Caco-2 (cell line): ENCODE measurements around the gene MKLN1. TPM values are rescaled to one million over a fixed set of nuclear protein-coding genes. Genes with fewer than 3 reads are reported as not detected.

Experiments
- BruUV-seq: library from RNA; stranded (reverse); fragments of 400-500 nt; replicated peaks from 2 replicates; lab custom pipeline; 2021; lab: Mats Ljungman, UMichigan
- CTCF ChIA-PET: fragments of 300-600 bp; sonication (Branson Sonifier 250); formaldehyde crosslinking; loops from one replicate; lab custom pipeline; 2022; ENCODE audit warnings: antibody characterized with exemption; lab: Charles Lee
- POLR2A ChIA-PET: fragments of 300-600 bp; sonication (Branson Sonifier 250); formaldehyde crosslinking; loops from one replicate; lab custom pipeline; 2022; ENCODE audit warnings: antibody characterized with exemption; lab: Charles Lee
- DNase-seq, 2 experiments: peaks; one replicate each; pipeline versions ENCODE4 v3.0.0 to v3.0.0-alpha.2; 2020 to 2022
- H3K27me3 ChIP-seq: replicated peaks from 2 replicates; pipeline ENCODE4 v1.6.0; 2011; ENCODE audit warnings: low read length; ENCODE audit not compliant: control insufficient read depth, insufficient read depth
- H3K36me3 ChIP-seq: 2 replicates; pipeline ENCODE4 v1.5.1; 2011; ENCODE audit warnings: low read length; ENCODE audit not compliant: control insufficient read depth, insufficient read depth
- H3K4me1 ChIP-seq: fragments of 250-450 bp; sonication (Bioruptor Pico); 2 replicates; pipeline ENCODE4 v1.5.1; 2020; ENCODE audit warnings: mild to moderate bottlenecking
- H3K4me3 ChIP-seq: 2 replicates; pipeline ENCODE4 v1.5.1; 2011; ENCODE audit warnings: low read depth, mild to moderate bottlenecking, control low read depth, low read length
- H3K9me3 ChIP-seq: fragments of 250-450 bp; sonication (Bioruptor Pico); 2 replicates; pipeline ENCODE4 v1.5.1; 2020; ENCODE audit warnings: mild to moderate bottlenecking, moderate library complexity
- H3K27ac Mint-ChIP-seq: one replicate; pipeline ENCODE4 v1.8.0; 2022; ENCODE audit warnings: mixed read lengths; ENCODE audit not compliant: unreplicated experiment
- H3K27me3 Mint-ChIP-seq: one replicate; pipeline ENCODE4 v1.8.0; 2022; ENCODE audit warnings: mixed read lengths; ENCODE audit not compliant: insufficient read depth, unreplicated experiment
- H3K36me3 Mint-ChIP-seq: one replicate; pipeline ENCODE4 v1.8.0; 2022; ENCODE audit warnings: mild to moderate bottlenecking, mixed read lengths; ENCODE audit not compliant: insufficient read depth, unreplicated experiment
- H3K4me1 Mint-ChIP-seq: one replicate; pipeline ENCODE4 v1.8.0; 2022; ENCODE audit warnings: low read depth, mixed read lengths; ENCODE audit not compliant: unreplicated experiment
- H3K4me3 Mint-ChIP-seq: one replicate; pipeline ENCODE4 v1.8.0; 2022; ENCODE audit warnings: mild to moderate bottlenecking, moderate library complexity, mixed read lengths; ENCODE audit not compliant: unreplicated experiment
- H3K9me3 Mint-ChIP-seq: one replicate; pipeline ENCODE4 v1.8.0; 2022; ENCODE audit warnings: mixed read lengths; ENCODE audit not compliant: unreplicated experiment
- intact Hi-C: fragments of 100-400 bp; cut with micrococcal nuclease; formaldehyde crosslinking; loops from one replicate; pipeline ENCODE4 v1.10.0; 2022; ENCODE audit not compliant: unreplicated experiment
- total RNA-seq: library from RNA; stranded (reverse); gene quantifications from 2 replicates; pipeline ENCODE4 v1.2.3, GENCODE V29; 2022
- TF ChIP-seq, protein P1 (sequence below), 2 experiments: fragments of 200-600 bp in 1 of 2; IDR thresholded peaks; 1 replicate in 1 of 2; 2 replicates in 1 of 2; pipeline versions ENCODE4 v1.5.1 to v1.8.0; 2011 to 2022; ENCODE audit warnings: antibody characterized with exemption in 1 of 2, control low read depth in 1 of 2, inconsistent platforms in 1 of 2, low read depth in 1 of 2, low read length in 1 of 2, mild to moderate bottlenecking in 1 of 2, moderate library complexity in 1 of 2; ENCODE audit not compliant: insufficient read depth in 1 of 2, severe bottlenecking in 1 of 2, unreplicated experiment in 1 of 2

MKLN1 gene
- total RNA-seq, 1 experiment from 2014 or later: 55.6 TPM

DNA sequence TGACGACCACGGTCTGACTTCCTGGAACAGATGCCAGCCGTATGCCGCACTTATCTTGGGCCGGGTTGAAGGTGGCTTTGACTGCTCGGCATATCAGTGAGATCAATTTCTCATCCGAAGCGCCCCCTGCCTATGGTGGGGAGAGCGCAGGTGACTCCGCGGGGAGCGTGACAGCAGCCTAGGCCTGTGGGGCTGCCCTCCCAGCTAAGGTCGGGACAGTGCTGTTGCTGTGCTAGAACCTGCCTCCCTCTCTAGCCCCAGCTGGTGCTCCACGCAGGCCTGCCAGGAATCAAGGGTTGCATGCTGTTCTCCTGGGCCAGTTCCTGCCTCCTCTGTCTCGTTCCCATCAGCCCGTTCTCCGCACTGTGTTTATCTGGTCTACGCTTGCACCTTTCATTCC is 178.9 kb downstream of the MKLN1 start:
- no peaks in the 10 kb centered on the region for H3K27me3 Mint-ChIP-seq
- POLR2A ChIA-PET: no interaction called here
- H3K36me3 Mint-ChIP-seq: peaks cover 95% of the 10 kb centered on the region
- Histone ChIP-seq H3K9me3 (no peaks in the 10 kb centered on the region), H3K4me3 (no peak overlapping the region), H3K36me3 (peaks cover 4% of the 10 kb centered on the region), H3K27me3 (no peaks in the 10 kb centered on the region), H3K4me1 (0 out of 2 replicates have a peak, but pooled peaks cover 3% of the 10 kb centered on the region)
- no peaks in the 10 kb centered on the region for H3K9me3 Mint-ChIP-seq
- no peak overlapping the region for H3K4me3 Mint-ChIP-seq
- H3K4me1 Mint-ChIP-seq: peaks cover 22% of the 10 kb centered on the region
- intact Hi-C loops: loop anchor here (5.0 kb wide), 1 partner anchor 629 kb away; no protein-coding TSS in a partner anchor
- CTCF ChIA-PET: interaction anchor here (0.7 kb wide), 1 partner anchor 529 kb away, joined by 3 read pairs; no protein-coding TSS in a partner anchor
- no peak for DNase-seq
- TF ChIP-seq, protein P1, sequence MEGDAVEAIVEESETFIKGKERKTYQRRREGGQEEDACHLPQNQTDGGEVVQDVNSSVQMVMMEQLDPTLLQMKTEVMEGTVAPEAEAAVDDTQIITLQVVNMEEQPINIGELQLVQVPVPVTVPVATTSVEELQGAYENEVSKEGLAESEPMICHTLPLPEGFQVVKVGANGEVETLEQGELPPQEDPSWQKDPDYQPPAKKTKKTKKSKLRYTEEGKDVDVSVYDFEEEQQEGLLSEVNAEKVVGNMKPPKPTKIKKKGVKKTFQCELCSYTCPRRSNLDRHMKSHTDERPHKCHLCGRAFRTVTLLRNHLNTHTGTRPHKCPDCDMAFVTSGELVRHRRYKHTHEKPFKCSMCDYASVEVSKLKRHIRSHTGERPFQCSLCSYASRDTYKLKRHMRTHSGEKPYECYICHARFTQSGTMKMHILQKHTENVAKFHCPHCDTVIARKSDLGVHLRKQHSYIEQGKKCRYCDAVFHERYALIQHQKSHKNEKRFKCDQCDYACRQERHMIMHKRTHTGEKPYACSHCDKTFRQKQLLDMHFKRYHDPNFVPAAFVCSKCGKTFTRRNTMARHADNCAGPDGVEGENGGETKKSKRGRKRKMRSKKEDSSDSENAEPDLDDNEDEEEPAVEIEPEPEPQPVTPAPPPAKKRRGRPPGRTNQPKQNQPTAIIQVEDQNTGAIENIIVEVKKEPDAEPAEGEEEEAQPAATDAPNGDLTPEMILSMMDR (IDR thresholded peaks at IDR 0.05; ENCODE audit: insufficient read depth in 1 of 2, low read depth in 1 of 2, low read length in 1 of 2, severe bottlenecking in 1 of 2, unreplicated experiment in 1 of 2): no peak
- no peak overlapping the region for H3K27ac Mint-ChIP-seq
- BruUV-seq: no TSS peak

DNA sequence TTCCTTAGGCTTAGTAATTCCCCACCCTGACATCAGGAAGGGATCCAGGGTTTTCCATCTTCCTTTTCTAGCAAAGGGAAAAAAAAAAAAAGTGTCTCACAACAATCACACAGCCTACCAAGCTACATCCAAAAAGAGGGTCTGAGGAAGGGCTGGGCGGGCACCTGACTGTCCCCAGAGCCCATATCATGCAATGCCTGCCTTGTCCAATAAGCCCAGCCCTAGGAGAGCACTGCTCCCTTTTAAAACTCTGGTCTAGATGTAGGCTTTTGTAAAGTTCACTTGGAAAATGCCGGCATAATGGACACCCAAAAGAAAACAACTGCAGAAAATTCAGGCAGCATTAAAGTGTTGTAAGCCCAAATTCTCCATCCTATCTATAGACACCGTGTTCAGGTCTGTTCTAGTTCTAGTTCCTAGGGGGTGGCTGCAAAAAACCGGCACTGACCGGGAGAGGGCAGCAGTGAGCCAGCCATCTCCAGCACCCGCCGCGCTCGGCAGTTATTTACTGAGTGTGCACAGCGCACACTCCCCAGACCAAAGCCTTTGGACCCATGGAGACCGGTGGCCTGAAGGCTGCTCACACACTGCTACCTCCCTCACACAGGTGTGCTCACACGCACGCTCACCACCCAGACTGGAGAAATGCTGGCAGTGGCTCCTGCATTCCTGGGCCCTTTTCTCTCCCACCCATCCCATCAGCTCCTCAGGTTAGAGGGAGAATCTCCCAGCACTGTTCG is 180.1 kb downstream of the MKLN1 start:
- H3K4me1 ChIP-seq: 0 out of 2 replicates have a peak, but pooled peaks cover 3% of the 10 kb centered on the region
- BruUV-seq: no TSS peak
- H3K27ac Mint-ChIP-seq: peak overlapping the region; percentile 27
- no peaks in the 10 kb centered on the region for H3K27me3 ChIP-seq
- DNase-seq: peak; percentile 77 to 84
- H3K36me3 Mint-ChIP-seq: peaks cover 92% of the 10 kb centered on the region
- TF ChIP-seq, protein P1 (IDR thresholded peaks at IDR 0.05; ENCODE audit: insufficient read depth in 1 of 2, low read depth in 1 of 2, low read length in 1 of 2, severe bottlenecking in 1 of 2, unreplicated experiment in 1 of 2): peak; percentile 79 to 94
- no peak overlapping the region for H3K4me3 ChIP-seq
- intact Hi-C loops: loop anchor here (1.0 to 5.0 kb wide), 2 partner anchors 147 to 630 kb away; no protein-coding TSS in a partner anchor
- peaks cover 30% of the 10 kb centered on the region for H3K4me1 Mint-ChIP-seq
- ChIA-PET POLR2A (no interaction called here), CTCF (interaction anchor here (0.5 to 1.2 kb wide), 5 partner anchors 15 to 147 kb away, joined by 3 to 4 read pairs (median 3); no protein-coding TSS in a partner anchor)
- peaks cover 4% of the 10 kb centered on the region for H3K36me3 ChIP-seq
- H3K27me3 Mint-ChIP-seq: no peaks in the 10 kb centered on the region
- H3K9me3 ChIP-seq: no peaks in the 10 kb centered on the region
- no peaks in the 10 kb centered on the region for H3K9me3 Mint-ChIP-seq
- H3K4me3 Mint-ChIP-seq: no peak overlapping the region

DNA sequence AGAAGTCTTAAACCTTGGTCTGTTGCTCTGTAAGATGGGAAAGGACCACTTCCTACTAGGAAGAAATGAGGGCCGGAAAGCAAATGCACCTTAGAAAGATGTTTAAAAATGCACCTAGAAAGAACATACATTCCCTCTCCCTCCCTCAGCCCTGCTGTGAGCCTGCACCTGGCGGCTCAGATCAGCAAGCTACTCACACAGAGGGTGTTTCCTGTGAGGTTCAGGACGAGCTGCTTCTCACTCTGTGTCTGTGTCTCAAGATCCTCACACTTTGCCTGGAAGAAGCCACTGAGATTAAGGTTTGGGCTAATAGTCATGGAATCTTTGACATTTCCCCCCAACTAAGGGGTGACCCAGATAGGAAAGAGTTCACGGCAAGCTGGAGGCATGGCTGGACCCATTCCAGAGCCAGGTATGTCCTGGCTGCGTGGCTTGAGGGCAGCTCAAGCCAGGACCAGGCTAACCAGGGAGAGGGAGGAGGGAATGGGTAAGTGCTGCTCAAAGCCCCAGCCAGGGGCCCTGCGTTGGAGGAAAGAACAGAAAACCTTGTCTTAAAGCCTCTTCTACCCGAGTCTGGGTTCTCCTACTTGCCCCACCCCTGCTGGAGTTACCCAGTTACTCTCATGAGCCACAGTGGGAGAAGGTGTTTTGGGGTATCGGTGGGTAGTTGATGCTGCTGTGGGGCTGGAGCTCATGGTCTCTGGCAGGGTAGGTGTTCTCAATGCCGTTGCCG is 181.2 kb downstream of the MKLN1 start:
- Histone ChIP-seq H3K27me3 (no peaks in the 10 kb centered on the region), H3K4me1 (peaks cover 14% of the 10 kb centered on the region), H3K36me3 (peaks cover 1% of the 10 kb centered on the region; the same call in 1 of the 2 replicates), H3K4me3 (no peak overlapping the region), H3K9me3 (no peaks in the 10 kb centered on the region)
- ChIA-PET POLR2A (interaction anchor here (0.5 kb wide), 1 partner anchor 151 kb away, joined by 5 read pairs; no protein-coding TSS in a partner anchor), CTCF (interaction anchor here (0.6 to 1.3 kb wide), 4 partner anchors 27 to 147 kb away, joined by 3 to 6 read pairs (median 4); no protein-coding TSS in a partner anchor)
- BruUV-seq: no TSS peak
- Mint-ChIP-seq H3K27ac (peak overlapping the region; percentile 21), H3K4me1 (peaks cover 41% of the 10 kb centered on the region), H3K9me3 (no peaks in the 10 kb centered on the region), H3K4me3 (no peak overlapping the region), H3K27me3 (no peaks in the 10 kb centered on the region), H3K36me3 (peaks cover 92% of the 10 kb centered on the region)
- intact Hi-C loops: loop anchor here (1.0 to 5.0 kb wide), 2 partner anchors 145 to 632 kb away; no protein-coding TSS in a partner anchor
- no peak for DNase-seq
- TF ChIP-seq, protein P1 (IDR thresholded peaks at IDR 0.05; ENCODE audit: insufficient read depth in 1 of 2, low read depth in 1 of 2, low read length in 1 of 2, severe bottlenecking in 1 of 2, unreplicated experiment in 1 of 2): no peak
